Activated T-cell treated with anti-CD3 and anti-CD28 coated beads, Interleukin-2, amount 50 U/mL, for 24 hours (primary cell): ENCODE data around the gene SMIM22.

ENCODE experiments used
- DNase-seq: peaks from one replicate; pipeline ENCODE4 v3.0.0-alpha.2; 2020
- H3K27ac Mint-ChIP-seq: 2 replicates; pipeline ENCODE4 v1.8.0; 2020; ENCODE audit warnings: mild to moderate bottlenecking, mixed read lengths
- H3K27me3 Mint-ChIP-seq: 2 replicates; pipeline ENCODE4 v1.8.0; 2020; ENCODE audit warnings: mixed read lengths
- H3K36me3 Mint-ChIP-seq: 2 replicates; pipeline ENCODE4 v1.8.0; 2020; ENCODE audit warnings: low read depth, mixed read lengths
- H3K4me1 Mint-ChIP-seq: 2 replicates; pipeline ENCODE4 v1.8.0; 2020; ENCODE audit warnings: low read depth, mixed read lengths
- H3K4me3 Mint-ChIP-seq: 2 replicates; pipeline ENCODE4 v1.8.0; 2020; ENCODE audit warnings: mild to moderate bottlenecking, moderate library complexity, mixed read lengths
- H3K9me3 Mint-ChIP-seq: 2 replicates; pipeline ENCODE4 v1.8.0; 2020; ENCODE audit warnings: mixed read lengths

SMIM22 gene

DNA sequence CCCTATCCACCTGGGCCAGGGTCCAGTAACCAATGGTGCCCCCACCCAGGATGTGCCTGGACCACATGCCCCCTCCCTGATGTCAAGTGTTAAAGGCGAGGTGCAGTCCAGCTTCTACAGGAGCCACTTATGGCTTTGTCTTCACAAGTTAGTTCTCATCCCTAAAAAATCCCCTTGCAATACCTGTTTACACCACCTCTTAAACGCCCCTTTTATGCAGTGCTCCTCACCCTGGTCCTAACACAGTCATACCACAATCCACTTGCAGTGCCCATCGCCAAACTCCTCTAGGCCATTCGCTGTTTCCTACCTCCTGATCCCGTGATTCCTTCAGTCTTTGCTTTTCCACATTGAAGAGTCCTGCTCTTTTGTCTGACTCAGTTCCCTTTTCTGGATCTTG, 44.8 kb downstream of the SMIM22 start:
- no peaks in the 10 kb centered on the region for H3K27me3 Mint-ChIP-seq
- peaks cover 16% of the 10 kb centered on the region for H3K4me1 Mint-ChIP-seq
- H3K36me3 Mint-ChIP-seq, result peaks cover 95% of the 10 kb centered on the region
- no peaks in the 10 kb centered on the region for H3K9me3 Mint-ChIP-seq
- DNase-seq, result no peak
- H3K4me3 Mint-ChIP-seq, result no peak overlapping the region
- H3K27ac Mint-ChIP-seq, result peak overlapping the region; percentile 44

DNA sequence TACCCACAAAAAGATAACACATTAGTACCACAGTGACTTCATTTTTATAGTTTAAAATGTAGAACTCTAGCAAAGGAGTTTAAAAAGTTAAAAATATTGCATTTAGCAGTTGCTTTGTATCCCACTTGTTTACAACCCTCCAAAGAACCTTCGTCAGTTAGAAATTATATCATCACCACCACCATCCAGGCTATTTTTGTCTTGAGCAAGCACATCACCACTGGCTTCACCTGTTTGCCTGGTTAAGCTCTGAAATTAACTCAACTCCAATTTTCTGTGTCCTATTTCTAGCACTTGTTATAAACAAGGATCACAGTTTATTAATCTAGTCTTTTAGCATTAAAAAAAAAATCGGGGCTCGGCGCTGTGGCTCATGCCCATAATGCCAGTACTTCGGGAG, 45.8 kb downstream of the SMIM22 start:
- Mint-ChIP-seq H3K4me3 (no peak overlapping the region), H3K27ac (peak overlapping the region; percentile 59), H3K4me1 (peaks cover 23% of the 10 kb centered on the region), H3K27me3 (no peaks in the 10 kb centered on the region), H3K36me3 (peaks cover 95% of the 10 kb centered on the region), H3K9me3 (no peaks in the 10 kb centered on the region)
- no peak for DNase-seq
